Smooth muscle cell (in vitro differentiated cells): ENCODE data around the gene PLEKHH2. TPM values are rescaled to one million over a fixed set of nuclear protein-coding genes. Genes with fewer than 3 reads are reported as not detected.
"Not testable (repeated sequence)": the region's sequence is repeated elsewhere in the genome, so short reads cannot be mapped to it uniquely, and the experiment has no call there.

Source experiments
- DNase-seq: peaks from one replicate; lab custom pipeline; 2025; ENCODE audit not compliant: unreplicated experiment; lab: John Stamatoyannopoulos, UW
- H2AFZ ChIP-seq: fragments of 200-600 bp; sonication (generic); 2 replicates; pipeline ENCODE4 v1.6.0; 2016; ENCODE audit warnings: antibody characterized with exemption, low read depth, mild to moderate bottlenecking
- H3F3A ChIP-seq: fragments of 200-600 bp; sonication (generic); 2 replicates; pipeline ENCODE4 v1.6.0; 2017; ENCODE audit warnings: antibody characterized with exemption, low read depth
- H3K27ac ChIP-seq: fragments of 200-600 bp; sonication (generic); 2 replicates; pipeline ENCODE4 v1.5.1; 2016; ENCODE audit warnings: low read depth, mild to moderate bottlenecking
- H3K27me3 ChIP-seq: fragments of 200-600 bp; sonication (generic); 2 replicates; pipeline ENCODE4 v1.6.1; 2016; ENCODE audit warnings: low read depth, mild to moderate bottlenecking
- H3K36me3 ChIP-seq: fragments of 200-600 bp; sonication (generic); 2 replicates; pipeline ENCODE4 v1.5.1; 2016; ENCODE audit warnings: low read depth
- H3K4me1 ChIP-seq: fragments of 200-600 bp; sonication (generic); 2 replicates; pipeline ENCODE4 v1.5.1; 2016; ENCODE audit warnings: low read depth
- H3K4me2 ChIP-seq: fragments of 200-600 bp; sonication (generic); 2 replicates; pipeline ENCODE4 v1.6.0; 2016; ENCODE audit warnings: mild to moderate bottlenecking
- H3K4me3 ChIP-seq: fragments of 200-600 bp; sonication (generic); 2 replicates; pipeline ENCODE4 v1.5.1; 2016; ENCODE audit warnings: mild to moderate bottlenecking
- H3K79me2 ChIP-seq: fragments of 200-600 bp; sonication (generic); 2 replicates; pipeline ENCODE4 v1.6.0; 2016; ENCODE audit warnings: low read depth, mild to moderate bottlenecking
- H3K9ac ChIP-seq: fragments of 200-600 bp; sonication (generic); 2 replicates; pipeline ENCODE4 v1.6.0; 2016; ENCODE audit warnings: low read depth
- H3K9me3 ChIP-seq: fragments of 200-600 bp; sonication (generic); replicated peaks from 2 replicates; pipeline ENCODE4 v1.5.1; 2016; ENCODE audit warnings: low read depth
- H4K20me1 ChIP-seq: fragments of 200-600 bp; sonication (generic); 2 replicates; pipeline ENCODE4 v1.6.0; 2016; ENCODE audit warnings: low read depth
- CTCF ChIP-seq: fragments of 200-600 bp; sonication (generic); IDR thresholded peaks from 2 replicates; pipeline ENCODE4 v1.5.1; 2017; ENCODE audit warnings: borderline replicate concordance, mild to moderate bottlenecking, antibody characterized with exemption; ENCODE audit not compliant: insufficient read depth, poor library complexity, severe bottlenecking
- WGBS: methylation state at CpG from one replicate; pipeline ENCODE4 v1.1.7; 2016; ENCODE audit warnings: low lambda C conversion rate; 5-methylcytosine and 5-hydroxymethylcytosine counted together
- polyA plus RNA-seq: library from polyadenylated mRNA; unstranded; fragments of >200 nt; fragmentation: Nextera tagmentation; extraction: Ambion mirVana; gene quantifications from 2 replicates; pipeline ENCODE4 v1.2.1, GENCODE V29; 2016
- total RNA-seq: library from RNA; depleted of rRNA; stranded (reverse); fragments of >200 nt; gene quantifications from 2 replicates; pipeline ENCODE4 v1.2.3, GENCODE V29; 2014

Gene PLEKHH2
- total and polyA plus RNA-seq, 2 experiments from 2014 or later = 0.69 to 2.1 TPM

GRCh38 chr2:43675646-43676321, 38.7 kb downstream of the PLEKHH2 start:
- no peak for DNase-seq
- no peaks in the 10 kb centered on the region for H3K27me3 ChIP-seq
- no peaks in the 10 kb centered on the region for H3F3A ChIP-seq
- no peak overlapping the region for H2AFZ ChIP-seq
- H3K79me2 ChIP-seq = no peaks in the 10 kb centered on the region
- H3K4me3 ChIP-seq = peak overlapping the region; percentile 30
- no peaks in the 10 kb centered on the region for H3K36me3 ChIP-seq
- no peaks in the 10 kb centered on the region for H3K4me1 ChIP-seq
- no peak overlapping the region for H3K27ac ChIP-seq
- no peaks in the 10 kb centered on the region for H4K20me1 ChIP-seq
- H3K9me3 ChIP-seq = no peaks in the 10 kb centered on the region
- 92% methylated on average over 14 of the region's 14 CpGs for whole genome bisulfite sequencing
- H3K9ac ChIP-seq = no peak overlapping the region
- peak overlapping the region; percentile 71 for H3K4me2 ChIP-seq
- TF ChIP-seq CTCF = no peak

GRCh38 chr2:43676322-43677050, 39.4 kb downstream of the PLEKHH2 start, which contains the start of gene C1GALT1C1L:
TSS of gene C1GALT1C1L (minus strand) at chr2:43676429. CDS start at chr2:43676322, 107 bp downstream.
- DNase-seq = no peak
- Histone ChIP-seq H3K9ac (no peak within 1 kb of the TSS), H3K9me3 (no peaks in the 10 kb centered on the region), H3K4me2 (peak within 1 kb of the TSS; percentile 71), H3F3A (no peaks in the 10 kb centered on the region), H3K4me1 (no peaks in the 10 kb centered on the region), H3K79me2 (no peaks in the 10 kb centered on the region), H4K20me1 (no peaks in the 10 kb centered on the region), H3K27me3 (no peaks in the 10 kb centered on the region), H2AFZ (no peak within 1 kb of the TSS), H3K27ac (no peak within 1 kb of the TSS), H3K4me3 (peak within 1 kb of the TSS; percentile 30), H3K36me3 (no peaks in the 10 kb centered on the region)
- 79% methylated on average over 27 of the region's 27 CpGs for WGBS
- TF ChIP-seq CTCF = no peak

GRCh38 chr2:43677783-43678182, 40.7 kb downstream of the PLEKHH2 start:
- H3K4me2 ChIP-seq, DNase-seq, H3K36me3 ChIP-seq, H3K27me3 ChIP-seq, H3K27ac ChIP-seq, H3K4me3 ChIP-seq, H3K9ac ChIP-seq, H4K20me1 ChIP-seq, H3K9me3 ChIP-seq, H3K4me1 ChIP-seq, H3K79me2 ChIP-seq, H3F3A ChIP-seq, H2AFZ ChIP-seq: not testable (repeated sequence)
- WGBS = 98% methylated on average over 12 of the region's 32 CpGs

DNA sequence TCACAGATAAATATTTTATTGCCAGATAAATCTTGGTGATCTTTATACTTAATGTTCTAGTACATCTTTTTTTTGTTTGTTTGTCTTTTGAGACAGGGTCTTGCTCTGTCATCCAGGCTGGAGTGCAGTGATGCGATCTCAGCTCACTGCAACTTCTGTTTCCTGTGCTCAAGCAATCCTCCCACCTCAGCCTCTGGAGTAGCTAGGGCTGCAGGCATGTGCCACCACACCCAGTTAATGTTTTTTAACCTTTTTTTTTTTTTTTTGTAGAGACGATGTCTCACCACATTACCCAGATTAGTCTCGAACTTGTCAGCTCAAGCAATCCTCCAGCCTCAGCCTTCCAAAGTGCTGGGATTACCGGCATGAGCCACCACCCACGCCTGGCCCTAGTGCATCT, 48.3 kb downstream of the PLEKHH2 start:
- DNase-seq = no peak
- Histone ChIP-seq H3K9ac (no peak overlapping the region), H3K27ac (no peak overlapping the region), H3K36me3 (no peaks in the 10 kb centered on the region), H3F3A (no peaks in the 10 kb centered on the region), H2AFZ (no peak overlapping the region), H3K4me3 (no peak overlapping the region), H3K79me2 (no peaks in the 10 kb centered on the region), H3K4me2 (no peak overlapping the region), H3K27me3 (no peaks in the 10 kb centered on the region), H3K9me3 (no peaks in the 10 kb centered on the region), H3K4me1 (no peaks in the 10 kb centered on the region), H4K20me1 (no peaks in the 10 kb centered on the region)
- 51% methylated on average over 5 of the region's 5 CpGs for WGBS
- no peak for TF ChIP-seq CTCF
